ENCODE data around the gene GRIK4. TPM values are rescaled to one million over a fixed set of nuclear protein-coding genes. Genes with fewer than 3 reads are reported as not detected.
"Not testable (repeated sequence)": the region's sequence is repeated elsewhere in the genome, so short reads cannot be mapped to it uniquely, and the experiment has no call there.

The GRIK4 gene
- polyA plus RNA-seq, 1 experiment: 0.55 TPM

GRCh38 chr11:121024989-121025388 lies 513.4 kb downstream of the GRIK4 start:
- Histone ChIP-seq H3K9me3 (ENCODE audit: control insufficient read depth, insufficient read depth, low read length) (no peaks in the 10 kb centered on the region), H3K27ac (ENCODE audit: low read depth, low read length) (no peak overlapping the region), H3K27me3 (ENCODE audit: control insufficient read depth, insufficient read depth, low read length) (no peaks in the 10 kb centered on the region), H3K4me3 (ENCODE audit: low read depth, low read length) (peak overlapping the region; percentile 98)
- TF ChIP-seq CTCF (IDR thresholded peaks at IDR 0.05; ENCODE audit: low read depth, low read length): no peak
- ChIA-PET POLR2A (no interaction called here), CTCF (interaction anchor here (1.2 to 1.4 kb wide), 2 partner anchors 170 to 340 kb away, joined by 3 read pairs; no protein-coding TSS in a partner anchor)
- DNase-seq (ENCODE audit: low read depth, low spot score): no peak

GRCh38 chr11:121029153-121029552 lies 517.6 kb downstream of the GRIK4 start:
- H3K9me3 ChIP-seq (ENCODE audit: control insufficient read depth, insufficient read depth, low read length): no peaks in the 10 kb centered on the region
- ChIA-PET POLR2A (no interaction called here), CTCF (no interaction called here)

GRCh38 chr11:121029813-121030445 lies 518.4 kb downstream of the GRIK4 start:
- POLR2A ChIA-PET: no interaction called here

More at GRCh38 chr11:121029153-121029552, 517.6 kb downstream of the GRIK4 start:
- Histone ChIP-seq H3K27ac (ENCODE audit: low read depth, low read length) (no peak overlapping the region), H3K27me3 (ENCODE audit: control insufficient read depth, insufficient read depth, low read length) (no peaks in the 10 kb centered on the region), H3K4me3 (ENCODE audit: low read depth, low read length) (no peak overlapping the region)
- DNase-seq (ENCODE audit: low read depth, low spot score): no peak
- TF ChIP-seq CTCF (IDR thresholded peaks at IDR 0.05; ENCODE audit: low read depth, low read length): no peak

GRCh38 chr11:121031167-121031566 lies 519.6 kb downstream of the GRIK4 start:
- H3K27ac ChIP-seq (ENCODE audit: low read depth, low read length): no peak overlapping the region
- H3K4me3 ChIP-seq (ENCODE audit: low read depth, low read length): no peak overlapping the region
- no peaks in the 10 kb centered on the region for H3K27me3 ChIP-seq (ENCODE audit: control insufficient read depth, insufficient read depth, low read length)
- CTCF ChIA-PET: no interaction called here
- POLR2A ChIA-PET: no interaction called here
- H3K9me3 ChIP-seq (ENCODE audit: control insufficient read depth, insufficient read depth, low read length): no peaks in the 10 kb centered on the region
- TF ChIP-seq CTCF (IDR thresholded peaks at IDR 0.05; ENCODE audit: low read depth, low read length): no peak
- no peak for DNase-seq (ENCODE audit: low read depth, low spot score)

More at GRCh38 chr11:121029813-121030445, 518.4 kb downstream of the GRIK4 start:
- H3K4me3 ChIP-seq (ENCODE audit: low read depth, low read length): no peak overlapping the region
- CTCF ChIA-PET: no interaction called here
- DNase-seq (ENCODE audit: low read depth, low spot score): no peak
- no peaks in the 10 kb centered on the region for H3K27me3 ChIP-seq (ENCODE audit: control insufficient read depth, insufficient read depth, low read length)
- no peak overlapping the region for H3K27ac ChIP-seq (ENCODE audit: low read depth, low read length)
- TF ChIP-seq CTCF (IDR thresholded peaks at IDR 0.05; ENCODE audit: low read depth, low read length): no peak
- H3K9me3 ChIP-seq (ENCODE audit: control insufficient read depth, insufficient read depth, low read length): no peaks in the 10 kb centered on the region

- H3K4me3 ChIP-seq (ENCODE audit: low read depth, low read length); DNase-seq (ENCODE audit: low read depth, low spot score); CTCF ChIA-PET; H3K27ac ChIP-seq (ENCODE audit: low read depth, low read length); POLR2A ChIA-PET; H3K27me3 ChIP-seq (ENCODE audit: control insufficient read depth, insufficient read depth, low read length); H3K9me3 ChIP-seq (ENCODE audit: control insufficient read depth, insufficient read depth, low read length): not testable (repeated sequence)
These were observed 520.1 kb downstream of the GRIK4 start for GRCh38 chr11:121031648-121032047.

All from AG04450 (cell line).